ENCODE results near the gene OR6C4. TPM values are rescaled to one million over a fixed set of nuclear protein-coding genes. Genes with fewer than 3 reads are reported as not detected.
"Not testable (repeated sequence)": the region's sequence is repeated elsewhere in the genome, so short reads cannot be mapped to it uniquely, and the experiment has no call there.

The OR6C4 gene
- total RNA-seq, 2 donors from 2014 or later, result not detected

DNA sequence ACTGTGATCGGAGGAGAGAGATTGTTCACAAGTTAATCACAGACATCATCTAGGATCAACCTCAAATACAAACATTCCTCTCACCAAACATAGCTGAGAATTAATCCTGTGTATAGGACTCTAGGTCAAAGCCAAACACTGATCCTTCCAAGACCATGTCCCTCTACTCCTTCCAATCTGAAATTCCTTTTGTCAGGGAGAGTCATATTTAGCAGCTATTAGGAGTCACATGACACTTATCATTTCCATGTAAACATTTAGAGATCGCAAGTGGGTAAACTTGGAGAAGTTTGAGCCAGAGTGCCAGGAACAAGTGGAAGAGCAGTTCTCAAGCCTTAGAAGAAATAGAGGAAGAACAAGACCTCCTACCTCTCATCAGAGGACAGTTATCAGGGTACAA is 36.4 kb downstream of the OR6C4 start:
- H3K36me3 ChIP-seq, result no peaks in the 10 kb centered on the region
- DNase-seq (ENCODE audit: low spot score) (no peak), ATAC-seq (ENCODE audit: insufficient number of reproducible peaks, low FRiP score, low read depth) (no peak)
- H3K4me3 ChIP-seq, result no peak overlapping the region
- TF ChIP-seq, protein P1, sequence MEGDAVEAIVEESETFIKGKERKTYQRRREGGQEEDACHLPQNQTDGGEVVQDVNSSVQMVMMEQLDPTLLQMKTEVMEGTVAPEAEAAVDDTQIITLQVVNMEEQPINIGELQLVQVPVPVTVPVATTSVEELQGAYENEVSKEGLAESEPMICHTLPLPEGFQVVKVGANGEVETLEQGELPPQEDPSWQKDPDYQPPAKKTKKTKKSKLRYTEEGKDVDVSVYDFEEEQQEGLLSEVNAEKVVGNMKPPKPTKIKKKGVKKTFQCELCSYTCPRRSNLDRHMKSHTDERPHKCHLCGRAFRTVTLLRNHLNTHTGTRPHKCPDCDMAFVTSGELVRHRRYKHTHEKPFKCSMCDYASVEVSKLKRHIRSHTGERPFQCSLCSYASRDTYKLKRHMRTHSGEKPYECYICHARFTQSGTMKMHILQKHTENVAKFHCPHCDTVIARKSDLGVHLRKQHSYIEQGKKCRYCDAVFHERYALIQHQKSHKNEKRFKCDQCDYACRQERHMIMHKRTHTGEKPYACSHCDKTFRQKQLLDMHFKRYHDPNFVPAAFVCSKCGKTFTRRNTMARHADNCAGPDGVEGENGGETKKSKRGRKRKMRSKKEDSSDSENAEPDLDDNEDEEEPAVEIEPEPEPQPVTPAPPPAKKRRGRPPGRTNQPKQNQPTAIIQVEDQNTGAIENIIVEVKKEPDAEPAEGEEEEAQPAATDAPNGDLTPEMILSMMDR (IDR thresholded peaks at IDR 0.05), result no peak
- no peaks in the 10 kb centered on the region for H3K27me3 ChIP-seq (replicated peaks; ENCODE audit: insufficient read depth)
- no peaks in the 10 kb centered on the region for H3K9me3 ChIP-seq
- H3K27ac ChIP-seq, result no peak overlapping the region
- no peaks in the 10 kb centered on the region for H3K4me1 ChIP-seq (ENCODE audit: control insufficient read depth in 1 of 2, low read depth in 2 of 2)

DNA sequence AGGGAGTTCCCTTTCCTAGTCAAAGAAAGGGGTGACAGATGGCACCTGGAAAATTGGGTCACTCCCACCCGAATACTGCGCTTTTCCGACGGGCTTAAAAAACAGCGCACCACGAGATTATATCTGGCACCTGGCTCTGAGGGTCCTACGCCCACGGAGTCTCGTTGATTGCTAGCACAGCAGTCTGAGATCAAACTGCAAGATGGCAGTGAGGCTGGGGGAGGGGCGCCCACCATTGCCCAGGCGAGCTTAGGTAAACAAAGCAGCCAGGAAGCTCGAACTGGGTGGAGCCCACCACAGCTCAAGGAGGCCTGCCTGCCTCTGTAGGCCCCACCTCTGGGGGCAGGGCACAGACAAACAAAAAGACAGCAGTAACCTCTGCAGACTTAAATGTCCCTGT is 40.8 kb downstream of the OR6C4 start:
- not testable (repeated sequence) for H3K27me3 ChIP-seq (replicated peaks; ENCODE audit: insufficient read depth); H3K27ac ChIP-seq; H3K36me3 ChIP-seq; DNase-seq (ENCODE audit: low spot score); H3K4me3 ChIP-seq; H3K4me1 ChIP-seq (ENCODE audit: control insufficient read depth in 1 of 2, low read depth in 2 of 2); H3K9me3 ChIP-seq; ATAC-seq (ENCODE audit: insufficient number of reproducible peaks, low FRiP score, low read depth)

Other genes with a start within 250 kb of the OR6C4 start
- gene OR6C1, start 235.3 kb upstream of the OR6C4 start, total RNA-seq, result not detected
- not detected for gene OR6C3, start 218.9 kb upstream of the OR6C4 start, total RNA-seq
- gene OR6C75, start 186.6 kb upstream of the OR6C4 start, total RNA-seq, result not detected
- not detected for gene OR6C65, start 149.1 kb upstream of the OR6C4 start, total RNA-seq
- gene OR6C76, start 123.3 kb upstream of the OR6C4 start, total RNA-seq, result not detected
- gene OR6C2, start 105.5 kb upstream of the OR6C4 start, total RNA-seq, result not detected
- gene OR6C70, start 79.5 kb upstream of the OR6C4 start, total RNA-seq, result not detected
- not detected for gene OR6C68, start 57.2 kb upstream of the OR6C4 start, total RNA-seq
- not detected for gene OR2AP1, start 22.9 kb downstream of the OR6C4 start, total RNA-seq
- gene OR10P1, start 87.3 kb downstream of the OR6C4 start, total RNA-seq, result not detected
- 100 to 1,000 TPM; 285 to 317 TPM for gene ITGA7, start 158.3 kb downstream of the OR6C4 start, total RNA-seq
- 100 to 1,000 TPM; 113 to 117 TPM for gene BLOC1S1, start 166.4 kb downstream of the OR6C4 start, total RNA-seq
- gene RDH5, start 170.8 kb downstream of the OR6C4 start, total RNA-seq, result 10 to 100 TPM; 24.4 to 29.5 TPM
- 100 to 1,000 TPM; 615 to 776 TPM for gene CD63, start 179.4 kb downstream of the OR6C4 start, total RNA-seq
- gene GDF11, start 193.5 kb downstream of the OR6C4 start, total RNA-seq, result 1 to 10 TPM; 3.0 to 9.7 TPM